Liver (tissue), 9 donors: Measurements from ENCODE around the gene WNT4. TPM values are rescaled to one million over a fixed set of nuclear protein-coding genes. Genes with fewer than 3 reads are reported as not detected.

Experiments used
- DNase-seq: peaks from one replicate; pipeline ENCODE4 v3.0.0-alpha.2; 2017; ENCODE audit warnings: low spot score
- H3K27ac ChIP-seq, 2 donors: one replicate each; pipeline ENCODE4 v1.7.0; 2013; ENCODE audit warnings: inconsistent platforms in 2 of 2, low read length in 2 of 2, control low read depth in 1 of 2, low read depth in 1 of 2, mild to moderate bottlenecking in 1 of 2
- H3K27me3 ChIP-seq, 4 donors: one replicate each; pipeline versions ENCODE4 v1.6.1 to v1.7.0; 2013; ENCODE audit warnings: low read length in 3 of 4, inconsistent platforms in 1 of 4, mild to moderate bottlenecking in 1 of 4, moderate library complexity in 1 of 4; ENCODE audit not compliant: control insufficient read depth in 4 of 4, insufficient read depth in 4 of 4
- H3K36me3 ChIP-seq, 4 donors: one replicate each; pipeline versions ENCODE4 v1.6.1 to v1.7.0; 2013; ENCODE audit warnings: low read length in 3 of 4, mild to moderate bottlenecking in 3 of 4, low read depth in 1 of 4, moderate library complexity in 1 of 4; ENCODE audit not compliant: control insufficient read depth in 4 of 4, insufficient read depth in 3 of 4
- H3K4me1 ChIP-seq, 4 donors: one replicate each; pipeline versions ENCODE4 v1.6.1 to v1.7.0; 2013; ENCODE audit warnings: low read length in 3 of 4, mild to moderate bottlenecking in 3 of 4, moderate library complexity in 1 of 4; ENCODE audit not compliant: control insufficient read depth in 4 of 4, insufficient read depth in 4 of 4
- H3K4me3 ChIP-seq, 3 donors: one replicate each; pipeline versions ENCODE4 v1.6.1 to v1.7.0; 2013; ENCODE audit warnings: low read length in 3 of 3, control low read depth in 1 of 3, low read depth in 1 of 3, mild to moderate bottlenecking in 1 of 3
- H3K9ac ChIP-seq, 2 donors: one replicate each; pipeline ENCODE4 v1.7.0; 2013; ENCODE audit warnings: low read length in 2 of 2, mild to moderate bottlenecking in 2 of 2, moderate library complexity in 2 of 2, control low read depth in 1 of 2, low read depth in 1 of 2
- H3K9me3 ChIP-seq, 4 donors: one replicate each; pipeline versions ENCODE4 v1.6.1 to v1.7.0; 2013; ENCODE audit warnings: low read length in 3 of 4; ENCODE audit not compliant: control insufficient read depth in 4 of 4
- ATF3 ChIP-seq: IDR thresholded peaks from 2 replicates; pipeline ENCODE4 v1.6.1; 2016; ENCODE audit warnings: antibody characterized with exemption
- CTCF ChIP-seq: fragments of 150-350 bp; IDR thresholded peaks from 2 replicates; pipeline ENCODE4 v1.5.1; 2017; ENCODE audit warnings: improper control_type of control experiment, low read depth, low read length; ENCODE audit not compliant: missing input control
- EGR1 ChIP-seq, 2 donors: IDR thresholded peaks; 2 replicates each; pipeline ENCODE4 v1.6.1; 2016 to 2018; ENCODE audit warnings: antibody characterized with exemption in 2 of 2, low read depth in 2 of 2
- FOXA1 ChIP-seq: IDR thresholded peaks from 2 replicates; pipeline ENCODE4 v1.6.1; 2016; ENCODE audit warnings: antibody characterized with exemption
- FOXA2 ChIP-seq: IDR thresholded peaks from 2 replicates; pipeline ENCODE4 v1.6.1; 2016; ENCODE audit warnings: antibody characterized with exemption
- GABPA ChIP-seq, 2 donors: IDR thresholded peaks in 1 of 2; conservative IDR thresholded peaks in 1 of 2; 2 replicates each; pipeline ENCODE4 v1.6.1; 2016; ENCODE audit warnings: antibody characterized with exemption in 2 of 2, mild to moderate bottlenecking in 1 of 2, moderate library complexity in 1 of 2
- HNF4A ChIP-seq, 2 donors: conservative IDR thresholded peaks; 2 replicates each; pipeline ENCODE4 v1.6.1; 2016; ENCODE audit warnings: antibody characterized with exemption in 2 of 2, mild to moderate bottlenecking in 2 of 2
- HNF4G ChIP-seq: IDR thresholded peaks from 2 replicates; pipeline ENCODE4 v1.6.1; 2016; ENCODE audit warnings: antibody characterized with exemption
- JUND ChIP-seq, 2 donors: IDR thresholded peaks; 2 replicates each; pipeline ENCODE4 v1.6.1; 2016; ENCODE audit warnings: antibody characterized with exemption in 2 of 2
- MAX ChIP-seq: IDR thresholded peaks from 2 replicates; pipeline ENCODE4 v1.6.1; 2016; ENCODE audit warnings: antibody characterized with exemption
- NR2F2 ChIP-seq: IDR thresholded peaks from 2 replicates; pipeline ENCODE4 v1.6.1; 2016; ENCODE audit warnings: antibody characterized with exemption
- RAD21 ChIP-seq, 2 donors: IDR thresholded peaks; 2 replicates each; pipeline ENCODE4 v1.6.1; 2016; ENCODE audit warnings: antibody characterized with exemption in 2 of 2, mild to moderate bottlenecking in 2 of 2
- REST ChIP-seq: IDR thresholded peaks from 2 replicates; pipeline ENCODE4 v1.6.1; 2016; ENCODE audit warnings: antibody characterized with exemption, mild to moderate bottlenecking
- RXRA ChIP-seq, 2 donors: IDR thresholded peaks; 2 replicates each; pipeline ENCODE4 v1.6.1; 2017 to 2018; ENCODE audit warnings: antibody characterized with exemption in 2 of 2, mild to moderate bottlenecking in 1 of 2
- SP1 ChIP-seq: IDR thresholded peaks from 2 replicates; pipeline ENCODE4 v1.6.1; 2018; ENCODE audit warnings: antibody characterized with exemption, mild to moderate bottlenecking
- TAF1 ChIP-seq: conservative IDR thresholded peaks from 2 replicates; pipeline ENCODE4 v1.6.1; 2016; ENCODE audit warnings: antibody characterized with exemption, mild to moderate bottlenecking
- YY1 ChIP-seq: IDR thresholded peaks from 2 replicates; pipeline ENCODE4 v1.6.1; 2016; ENCODE audit warnings: antibody characterized with exemption, mild to moderate bottlenecking
- ZBTB33 ChIP-seq: IDR thresholded peaks from 2 replicates; pipeline ENCODE4 v1.6.1; 2016; ENCODE audit warnings: antibody characterized with exemption
- WGBS: extraction: QIAGEN DNeasy Blood & Tissue Kit; methylation state at CpG from one replicate; pipeline ENCODE4 v1.1.7; 2013; 5-methylcytosine and 5-hydroxymethylcytosine counted together
- polyA plus RNA-seq, 2 donors: library from polyadenylated mRNA; stranded (reverse) in 1 of 2; unstranded in 1 of 2; fragments of 200-250 nt in 1 of 2; fragments of >200 nt in 1 of 2; fragmentation: Nextera tagmentation in 1 of 2; extraction: Ambion mirVana in 1 of 2; gene quantifications; one replicate each; pipeline versions ENCODE4 v1.2.1 to v1.2.3, GENCODE V29; 2013 to 2015
- total RNA-seq, 2 donors: library from RNA; depleted of rRNA; stranded (reverse); fragments of >200 nt; gene quantifications; one replicate each; pipeline ENCODE4 v1.2.3, GENCODE V29; 2014
- donor health status: healthy.
- donor health status: healthy.
- donor health status: healthy.
- donor health status: healthy.
- donor health status: healthy.

WNT4 gene
- total and polyA plus RNA-seq, 4 donors = under 0.01 to 0.09 TPM; not detected in 2

- TF ChIP-seq HNF4G (no peak), RAD21 (IDR thresholded peaks at IDR 0.05) (no peak), YY1 (no peak), ATF3 (no peak), SP1 (no peak), NR2F2 (no peak), FOXA1 (no peak), RXRA (IDR thresholded peaks at IDR 0.05) (no peak), GABPA (IDR thresholded peaks at IDR 0.05 in 1 of 2, conservative IDR thresholded peaks at IDR 0.05 in 1 of 2) (no peak), EGR1 (IDR thresholded peaks at IDR 0.05; ENCODE audit: low read depth in 2 of 2) (no peak), REST (no peak), FOXA2 (no peak), TAF1 (no peak), CTCF (no peak), JUND (IDR thresholded peaks at IDR 0.05) (no peak), HNF4A (conservative IDR thresholded peaks at IDR 0.05) (no peak), ZBTB33 (no peak), MAX (no peak)
- H3K27me3 ChIP-seq = peaks cover 2 to 11% (median 7%) of the 10 kb centered on the region in 4 donors
- no peaks in the 10 kb centered on the region for H3K9me3 ChIP-seq
- 2% methylated on average over 102 of the region's 102 CpGs for WGBS
- peak overlapping the region in 1 of 3 donors; percentile 52 for H3K4me3 ChIP-seq
- H3K36me3 ChIP-seq = no peaks in the 10 kb centered on the region
- H3K4me1 ChIP-seq = peaks cover 2 to 14% (median 8%) of the 10 kb centered on the region in 4 donors
- DNase-seq = no peak
- no peak overlapping the region for H3K9ac ChIP-seq
- H3K27ac ChIP-seq = no peak overlapping the region
Observed at GRCh38 chr1:22142315-22143064, 407 bp downstream of the WNT4 start.
